Keratinocyte (primary cell): Measurements from ENCODE around the gene SGMS2. TPM values are rescaled to one million over a fixed set of nuclear protein-coding genes. Genes with fewer than 3 reads are reported as not detected.

Experiments used
- DNase-seq: peaks from one replicate; pipeline ENCODE4 v3.0.0-alpha.2; 2011; ENCODE audit warnings: low read depth, missing footprints, low spot score
- FAIRE-seq: peaks from 2 replicates; lab custom pipeline; 2011; peaks lifted over from hg19 to GRCh38; lab: Jason Lieb, UNC
- H2AFZ ChIP-seq: 2 replicates; pipeline ENCODE4 v1.6.0; 2012; ENCODE audit warnings: low read length, control low read depth, inconsistent platforms; ENCODE audit not compliant: control insufficient read depth
- H3K27ac ChIP-seq: 2 replicates; pipeline ENCODE4 v1.5.1; 2011; ENCODE audit warnings: low read length; ENCODE audit not compliant: control insufficient read depth, insufficient read depth
- H3K27me3 ChIP-seq: 3 replicates; pipeline ENCODE4 v1.6.0; 2011; ENCODE audit warnings: low read length; ENCODE audit not compliant: control insufficient read depth, insufficient read depth; ENCODE audit errors: extremely low read depth
- H3K36me3 ChIP-seq, 2 experiments: 2 replicates in 1 of 2; 3 replicates in 1 of 2; pipeline ENCODE4 v1.5.1; 2011; ENCODE audit warnings: low read length in 2 of 2, mild to moderate bottlenecking in 1 of 2; ENCODE audit not compliant: control insufficient read depth in 2 of 2, insufficient read depth in 2 of 2; ENCODE audit errors: extremely low read depth in 1 of 2
- H3K4me1 ChIP-seq: 3 replicates; pipeline ENCODE4 v1.5.1; 2011; ENCODE audit warnings: low read length; ENCODE audit not compliant: control insufficient read depth, insufficient read depth; ENCODE audit errors: extremely low read depth
- H3K4me2 ChIP-seq: 3 replicates; pipeline ENCODE4 v1.6.0; 2011; ENCODE audit warnings: low read depth, low read length; ENCODE audit not compliant: control insufficient read depth, insufficient read depth; ENCODE audit errors: extremely low read depth
- H3K4me3 ChIP-seq, 3 experiments: fragments of 200-600 bp in 1 of 3; sonication (generic) in 1 of 3; 2 replicates in 2 of 3; 3 replicates in 1 of 3; pipeline ENCODE4 v1.5.1; 2011 to 2016; ENCODE audit warnings: low read length in 3 of 3, mild to moderate bottlenecking in 3 of 3, control low read depth in 2 of 3, inconsistent platforms in 1 of 3, low read depth in 1 of 3, mixed read lengths in 1 of 3, mixed run types in 1 of 3, moderate library complexity in 1 of 3; ENCODE audit not compliant: control insufficient read depth in 2 of 3, insufficient read depth in 2 of 3; ENCODE audit errors: extremely low read depth in 1 of 3
- H3K79me2 ChIP-seq: 2 replicates; pipeline ENCODE4 v1.6.0; 2012; ENCODE audit warnings: low read length; ENCODE audit not compliant: control insufficient read depth, insufficient read depth
- H3K9ac ChIP-seq: 3 replicates; pipeline ENCODE4 v1.6.0; 2011; ENCODE audit warnings: low read length; ENCODE audit not compliant: control insufficient read depth, insufficient read depth; ENCODE audit errors: extremely low read depth
- H3K9me1 ChIP-seq: 3 replicates; pipeline ENCODE4 v1.6.0; 2011; ENCODE audit warnings: low read length; ENCODE audit not compliant: control insufficient read depth, insufficient read depth; ENCODE audit errors: extremely low read depth
- H3K9me3 ChIP-seq: 2 replicates; pipeline ENCODE4 v1.5.1; 2012; ENCODE audit warnings: low read depth, low read length; ENCODE audit not compliant: control insufficient read depth
- H4K20me1 ChIP-seq: 3 replicates; pipeline ENCODE4 v1.6.0; 2011; ENCODE audit warnings: low read length; ENCODE audit not compliant: control insufficient read depth, insufficient read depth; ENCODE audit errors: extremely low read depth
- EZH2 ChIP-seq: IDR thresholded peaks from one replicate; pipeline ENCODE4 v1.6.1; 2012; ENCODE audit warnings: inconsistent platforms, mild to moderate bottlenecking, low read length, moderate library complexity
- dilution Hi-C: fragments of 300-500 bp; cut with MboI; formaldehyde crosslinking; loops from one replicate; pipeline ENCODE4 v1.7.0; 2020; ENCODE audit warnings: low sequenced_read_pairs; ENCODE audit not compliant: extremely low pct_ligation_motif_present
- polyA plus RNA-seq, 5 experiments: library from polyadenylated mRNA; depleted of rRNA in 3 of 5; stranded (reverse) in 3 of 5; stranded (forward) in 1 of 5; unstranded in 1 of 5; fragments of >200 nt; gene quantifications; 1 replicate in 1 of 5; 2 replicates in 3 of 5; 3 replicates in 1 of 5; pipeline versions ENCODE4 v1.2.1 to v1.2.3, GENCODE V29; 2011 to 2012; ENCODE audit warnings: missing spikeins in 2 of 5, low read depth in 1 of 5, low replicate concordance in 1 of 5
- TF ChIP-seq, protein P1 (sequence below), 3 experiments: IDR thresholded peaks in 1 of 3; conservative IDR thresholded peaks in 1 of 3; optimal IDR thresholded peaks in 1 of 3; 2 replicates in 2 of 3; 3 replicates in 1 of 3; pipeline versions ENCODE3 to v1.5.1; 2011; ENCODE audit warnings: low read length in 3 of 3, mild to moderate bottlenecking in 3 of 3, moderate library complexity in 2 of 3, control low read depth in 1 of 3, inconsistent platforms in 1 of 3; ENCODE audit not compliant: insufficient read depth in 2 of 3; ENCODE audit errors: extremely low read depth in 1 of 3

SGMS2 gene
- polyA plus RNA-seq, 1 donor (not counting 4 experiments of a cell fraction or from before 2014, with no cell fraction given), result 38.5 TPM

DNA sequence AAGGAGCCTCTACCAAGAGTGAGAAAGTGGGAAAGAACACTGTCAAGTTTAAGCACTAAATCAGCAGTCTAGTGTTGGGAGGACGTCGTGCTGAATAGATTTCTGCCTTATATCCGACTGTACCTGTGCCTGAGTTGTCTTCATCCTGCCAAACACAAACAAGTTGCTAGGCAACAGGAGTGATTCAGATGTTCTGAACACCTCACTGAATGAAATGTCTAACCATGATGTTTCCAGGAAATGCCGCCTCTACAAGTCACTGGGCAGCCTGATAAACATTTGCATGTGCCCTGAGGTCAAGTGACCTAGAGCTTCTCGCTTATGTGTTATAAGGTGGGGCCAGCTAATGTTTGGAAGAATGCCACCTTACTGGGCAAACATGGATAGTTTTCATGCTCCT lies 37.9 kb downstream of the SGMS2 start:
- no peaks in the 10 kb centered on the region for H3K27me3 ChIP-seq
- H3K9me1 ChIP-seq, result no peaks in the 10 kb centered on the region
- no peak overlapping the region for H3K4me3 ChIP-seq
- H3K27ac ChIP-seq, result peak overlapping the region; percentile 94
- TF ChIP-seq, protein P1, sequence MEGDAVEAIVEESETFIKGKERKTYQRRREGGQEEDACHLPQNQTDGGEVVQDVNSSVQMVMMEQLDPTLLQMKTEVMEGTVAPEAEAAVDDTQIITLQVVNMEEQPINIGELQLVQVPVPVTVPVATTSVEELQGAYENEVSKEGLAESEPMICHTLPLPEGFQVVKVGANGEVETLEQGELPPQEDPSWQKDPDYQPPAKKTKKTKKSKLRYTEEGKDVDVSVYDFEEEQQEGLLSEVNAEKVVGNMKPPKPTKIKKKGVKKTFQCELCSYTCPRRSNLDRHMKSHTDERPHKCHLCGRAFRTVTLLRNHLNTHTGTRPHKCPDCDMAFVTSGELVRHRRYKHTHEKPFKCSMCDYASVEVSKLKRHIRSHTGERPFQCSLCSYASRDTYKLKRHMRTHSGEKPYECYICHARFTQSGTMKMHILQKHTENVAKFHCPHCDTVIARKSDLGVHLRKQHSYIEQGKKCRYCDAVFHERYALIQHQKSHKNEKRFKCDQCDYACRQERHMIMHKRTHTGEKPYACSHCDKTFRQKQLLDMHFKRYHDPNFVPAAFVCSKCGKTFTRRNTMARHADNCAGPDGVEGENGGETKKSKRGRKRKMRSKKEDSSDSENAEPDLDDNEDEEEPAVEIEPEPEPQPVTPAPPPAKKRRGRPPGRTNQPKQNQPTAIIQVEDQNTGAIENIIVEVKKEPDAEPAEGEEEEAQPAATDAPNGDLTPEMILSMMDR (optimal IDR thresholded peaks at IDR 0.05 in 1 of 3, IDR thresholded peaks at IDR 0.05 in 1 of 3, conservative IDR thresholded peaks at IDR 0.05 in 1 of 3; ENCODE audit: extremely low read depth in 1 of 3, insufficient read depth in 2 of 3, low read length in 3 of 3), result no peak
- TF ChIP-seq EZH2, result no peak
- H3K4me1 ChIP-seq, result peaks cover 23% of the 10 kb centered on the region
- peak overlapping the region; percentile 49 for H3K9ac ChIP-seq
- DNase-seq (peak; percentile 96), FAIRE-seq (peak; percentile 100)
- peak overlapping the region; percentile 73 for H3K4me2 ChIP-seq
- H3K36me3 ChIP-seq, result no peaks in the 10 kb centered on the region
- peaks cover 2% of the 10 kb centered on the region for H3K79me2 ChIP-seq
- no peaks in the 10 kb centered on the region for H4K20me1 ChIP-seq
- dilution Hi-C loops, result no loop called here
- H3K9me3 ChIP-seq, result no peaks in the 10 kb centered on the region
- H2AFZ ChIP-seq, result no peak overlapping the region

DNA sequence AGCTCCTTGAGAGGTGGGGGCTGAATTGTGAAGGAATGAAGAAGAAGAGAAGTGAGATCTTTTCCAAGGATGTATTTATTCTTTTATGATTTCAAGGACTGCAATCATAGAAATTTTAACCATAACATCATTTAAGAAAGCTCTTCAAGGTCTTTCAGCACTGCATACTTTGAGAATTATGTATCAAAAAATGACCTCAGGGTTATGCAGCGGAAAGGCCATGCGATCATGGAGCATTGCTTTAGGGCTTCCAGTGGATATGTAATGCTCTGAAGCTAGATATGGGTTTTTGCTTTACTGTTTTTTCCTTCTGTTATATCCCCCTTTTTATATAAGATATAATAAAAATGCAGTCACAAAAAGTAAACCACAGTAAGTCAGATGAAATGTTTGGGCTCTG lies 38.7 kb downstream of the SGMS2 start:
- Histone ChIP-seq H4K20me1 (no peaks in the 10 kb centered on the region), H3K9me3 (no peaks in the 10 kb centered on the region), H3K27me3 (no peaks in the 10 kb centered on the region), H3K27ac (peak overlapping the region; percentile 94), H3K79me2 (peaks cover under 1% of the 10 kb centered on the region), H3K4me1 (peaks cover 23% of the 10 kb centered on the region), H3K4me2 (peak overlapping the region; percentile 73), H3K4me3 (no peak overlapping the region), H3K9ac (peak overlapping the region; percentile 49), H2AFZ (no peak overlapping the region), H3K36me3 (no peaks in the 10 kb centered on the region), H3K9me1 (no peaks in the 10 kb centered on the region)
- FAIRE-seq, result no peak
- TF ChIP-seq, protein P1 (optimal IDR thresholded peaks at IDR 0.05 in 1 of 3, IDR thresholded peaks at IDR 0.05 in 1 of 3, conservative IDR thresholded peaks at IDR 0.05 in 1 of 3; ENCODE audit: extremely low read depth in 1 of 3, insufficient read depth in 2 of 3, low read length in 3 of 3), result no peak
- no peak for TF ChIP-seq EZH2
- dilution Hi-C loops, result no loop called here
- no peak for DNase-seq
